Endothelial cell of umbilical vein (primary cell): ENCODE measurements around the gene CCDC9B. TPM values are rescaled to one million over a fixed set of nuclear protein-coding genes. Genes with fewer than 3 reads are reported as not detected.

ENCODE experiments used
- BruUV-seq: library from RNA; stranded (reverse); fragments of 400-500 nt; replicated peaks from 2 replicates; lab custom pipeline; 2021; lab: Mats Ljungman, UMichigan
- CTCF ChIA-PET: fragments of 300-600, 350-600 bp; sonication (Branson Sonifier 250); formaldehyde crosslinking; loops from one replicate; lab custom pipeline; 2021; ENCODE audit warnings: antibody characterized with exemption, inconsistent platforms; lab: Charles Lee
- POLR2A ChIA-PET: fragments of 300-600, 350-600 bp; sonication (Branson Sonifier 250); formaldehyde crosslinking; loops from one replicate; lab custom pipeline; 2021; ENCODE audit warnings: antibody characterized with exemption, inconsistent platforms; lab: Charles Lee
- DNase-seq: peaks from one replicate; pipeline ENCODE4 v3.0.0-alpha.2; 2011; ENCODE audit warnings: low read depth, low spot score
- FAIRE-seq: peaks from 2 replicates; lab custom pipeline; 2011; peaks lifted over from hg19 to GRCh38; lab: Jason Lieb, UNC
- H2AFZ ChIP-seq: 2 replicates; pipeline ENCODE4 v1.6.0; 2012; ENCODE audit warnings: low read depth, low read length, control low read depth, inconsistent platforms
- H3K27ac ChIP-seq: 2 replicates; pipeline ENCODE4 v1.5.1; 2011; ENCODE audit warnings: low read depth, mild to moderate bottlenecking, control low read depth, low read length, moderate library complexity; ENCODE audit not compliant: insufficient read depth
- H3K27me3 ChIP-seq, 2 experiments: 2 replicates each; pipeline versions ENCODE4 v1.6.0 to v1.6.1; 2011; ENCODE audit warnings: low read length in 2 of 2, mixed read lengths in 1 of 2; ENCODE audit not compliant: control insufficient read depth in 2 of 2, insufficient read depth in 2 of 2
- H3K36me3 ChIP-seq, 2 experiments: 2 replicates in 1 of 2; 3 replicates in 1 of 2; pipeline ENCODE4 v1.5.1; 2011; ENCODE audit warnings: low read length in 2 of 2, mild to moderate bottlenecking in 1 of 2, moderate library complexity in 1 of 2; ENCODE audit not compliant: control insufficient read depth in 2 of 2, insufficient read depth in 2 of 2; ENCODE audit errors: extremely low read depth in 1 of 2
- H3K4me1 ChIP-seq: 3 replicates; pipeline ENCODE4 v1.5.1; 2011; ENCODE audit warnings: mild to moderate bottlenecking, low read length; ENCODE audit not compliant: control insufficient read depth, insufficient read depth; ENCODE audit errors: extremely low read depth
- H3K4me2 ChIP-seq: 2 replicates; pipeline ENCODE4 v1.6.1; 2011; ENCODE audit warnings: low read length, control low read depth, mixed read lengths; ENCODE audit not compliant: insufficient read depth
- H3K4me3 ChIP-seq, 3 experiments: fragments of 200-600 bp in 1 of 3; sonication (generic), shearing (Covaris generic) in 1 of 3; replicated peaks in 1 of 3; 2 replicates each; pipeline ENCODE4 v1.5.1; 2011 to 2016; ENCODE audit warnings: control low read depth in 3 of 3, low read length in 3 of 3, mild to moderate bottlenecking in 2 of 3, inconsistent platforms in 1 of 3, low read depth in 1 of 3, moderate library complexity in 1 of 3; ENCODE audit not compliant: insufficient read depth in 1 of 3
- H3K79me2 ChIP-seq: 2 replicates; pipeline ENCODE4 v1.6.0; 2012; ENCODE audit warnings: low read length, inconsistent platforms; ENCODE audit not compliant: control insufficient read depth, insufficient read depth
- H3K9ac ChIP-seq: replicated peaks from 2 replicates; pipeline ENCODE3; 2011; ENCODE audit warnings: low read length, control low read depth; ENCODE audit not compliant: insufficient read depth; ENCODE audit errors: extremely low read depth
- H3K9me1 ChIP-seq: replicated peaks from 3 replicates; pipeline ENCODE4 v1.6.0; 2011; ENCODE audit warnings: mild to moderate bottlenecking, low read length; ENCODE audit not compliant: control insufficient read depth, insufficient read depth; ENCODE audit errors: extremely low read depth
- H3K9me3 ChIP-seq: replicated peaks from 2 replicates; pipeline ENCODE4 v1.5.1; 2012; ENCODE audit warnings: low read length, inconsistent platforms; ENCODE audit not compliant: control insufficient read depth, insufficient read depth
- H4K20me1 ChIP-seq: replicated peaks from 2 replicates; pipeline ENCODE3; 2011; ENCODE audit warnings: mild to moderate bottlenecking, low read length; ENCODE audit not compliant: control insufficient read depth, insufficient read depth; ENCODE audit errors: extremely low read depth
- EZH2 ChIP-seq: IDR thresholded peaks from 2 replicates; pipeline ENCODE4 v1.6.1; 2012; ENCODE audit warnings: borderline replicate concordance, low read depth, mild to moderate bottlenecking, moderate library complexity, low read length, inconsistent platforms; ENCODE audit not compliant: severe bottlenecking
- FOS ChIP-seq: IDR thresholded peaks from 2 replicates; pipeline ENCODE4 v1.6.1; 2011; ENCODE audit warnings: mild to moderate bottlenecking, low read length, moderate library complexity, borderline replicate concordance; ENCODE audit not compliant: insufficient read depth
- GATA2 ChIP-seq: IDR thresholded peaks from 2 replicates; pipeline ENCODE4 v1.7.0; 2011; ENCODE audit warnings: low read depth, mild to moderate bottlenecking, moderate library complexity, mixed read lengths, low read length; ENCODE audit not compliant: insufficient read length, insufficient read depth
- JUN ChIP-seq: IDR thresholded peaks from 2 replicates; pipeline ENCODE4 v1.6.1; 2011; ENCODE audit warnings: borderline replicate concordance, low read depth; ENCODE audit not compliant: insufficient read length, insufficient read depth
- MYC ChIP-seq: IDR thresholded peaks from one replicate; pipeline ENCODE4 v1.6.1; 2011; ENCODE audit warnings: mild to moderate bottlenecking, low read depth, low read length
- POLR2A ChIP-seq: IDR thresholded peaks from 2 replicates; pipeline ENCODE4 v1.6.1; 2012; ENCODE audit warnings: low read depth, mild to moderate bottlenecking, control low read depth, low read length
- POLR2AphosphoS5 ChIP-seq: IDR thresholded peaks from 2 replicates; pipeline ENCODE4 v1.6.1; 2012; ENCODE audit warnings: low read depth, mild to moderate bottlenecking, control low read depth, low read length, moderate library complexity; ENCODE audit not compliant: insufficient read depth
- dilution Hi-C: fragments of 300-500 bp; cut with MboI; formaldehyde crosslinking; loops from one replicate; pipeline ENCODE4 v1.15.0; 2019; ENCODE audit warnings: low sequenced_read_pairs; ENCODE audit not compliant: extremely low pct_ligation_motif_present
- intact Hi-C: fragments of 100-400 bp; cut with micrococcal nuclease; formaldehyde crosslinking; loops from one replicate; pipeline ENCODE4 v1.10.0; 2022
- polyA plus RNA-seq, 4 experiments: library from polyadenylated mRNA; depleted of rRNA in 3 of 4; stranded (reverse) in 3 of 4; unstranded in 1 of 4; fragments of >200 nt; gene quantifications; 2 replicates each; pipeline versions ENCODE4 v1.2.1 to v1.2.3, GENCODE V29; 2011 to 2012; ENCODE audit warnings: missing spikeins in 1 of 4
- total RNA-seq: library from RNA; stranded (reverse); gene quantifications from 2 replicates; pipeline ENCODE4 v1.2.3, GENCODE V29; 2021
- TF ChIP-seq, protein P1 (sequence below): IDR thresholded peaks from 2 replicates; pipeline ENCODE4 v1.6.1; 2011; ENCODE audit not compliant: insufficient read depth, insufficient read length
- TF ChIP-seq, protein P2 (sequence below), 2 donors: IDR thresholded peaks; 1 replicate in 1 of 2; 2 replicates in 1 of 2; pipeline ENCODE4 v1.5.1; 2011; ENCODE audit warnings: low read length in 2 of 2, mild to moderate bottlenecking in 2 of 2, moderate library complexity in 2 of 2, control low read depth in 1 of 2, inconsistent platforms in 1 of 2, low read depth in 1 of 2; ENCODE audit not compliant: insufficient read depth in 1 of 2; ENCODE audit errors: extremely low read depth in 1 of 2

The CCDC9B gene
- total and polyA plus RNA-seq, 2 donors (not counting 3 experiments of a cell fraction or from before 2014, with no cell fraction given): 7.6 to 46.0 TPM

DNA sequence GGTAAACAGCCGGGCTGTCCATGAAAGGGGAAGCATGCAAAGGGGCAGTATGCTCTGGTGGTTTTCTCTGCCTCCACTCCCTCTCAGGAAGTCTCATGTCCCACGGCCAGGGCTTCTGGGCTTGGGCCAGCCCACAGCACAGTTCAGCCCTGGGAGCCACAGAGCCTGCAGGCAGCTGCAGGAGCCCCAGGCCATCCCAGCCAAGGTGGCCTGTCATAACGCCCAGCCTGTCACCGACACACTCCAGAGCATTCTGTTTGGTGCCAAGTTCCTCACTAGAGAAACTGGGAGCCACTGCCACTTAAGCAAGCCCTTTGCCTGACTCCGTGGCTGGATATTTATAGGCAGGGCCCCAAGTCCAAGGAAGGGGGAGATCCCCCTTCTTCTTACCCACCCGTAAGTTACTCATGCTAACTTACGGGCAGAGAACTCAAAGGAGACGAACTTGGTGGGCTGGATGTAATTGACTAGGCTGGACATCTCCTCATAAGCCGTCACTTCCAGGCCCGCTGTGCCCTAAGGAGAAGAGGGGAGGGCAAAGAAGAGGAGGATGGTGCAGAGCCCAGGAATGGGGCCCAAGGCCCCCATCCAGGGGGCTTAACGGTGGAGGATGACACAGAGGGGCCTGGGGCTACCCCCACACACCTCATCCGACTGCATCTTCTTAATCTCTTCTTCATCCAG is 44.7 kb downstream of the CCDC9B start:
- Histone ChIP-seq H3K36me3 (no peaks in the 10 kb centered on the region), H3K4me2 (no peak overlapping the region), H3K79me2 (no peaks in the 10 kb centered on the region), H3K9me3 (no peaks in the 10 kb centered on the region), H3K27ac (no peak overlapping the region), H3K4me1 (no peaks in the 10 kb centered on the region), H2AFZ (no peak overlapping the region), H3K27me3 (peaks cover 5 to 27% of the 10 kb centered on the region in 2 experiments), H3K4me3 (no peak overlapping the region), H3K9me1 (no peaks in the 10 kb centered on the region), H4K20me1 (no peaks in the 10 kb centered on the region), H3K9ac (no peak overlapping the region)
- BruUV-seq: no TSS peak
- dilution Hi-C loops: no loop called here
- TF ChIP-seq FOS: no peak
- TF ChIP-seq MYC: no peak
- TF ChIP-seq EZH2: no peak
- no peak for TF ChIP-seq JUN
- TF ChIP-seq POLR2AphosphoS5: no peak
- TF ChIP-seq, protein P1, sequence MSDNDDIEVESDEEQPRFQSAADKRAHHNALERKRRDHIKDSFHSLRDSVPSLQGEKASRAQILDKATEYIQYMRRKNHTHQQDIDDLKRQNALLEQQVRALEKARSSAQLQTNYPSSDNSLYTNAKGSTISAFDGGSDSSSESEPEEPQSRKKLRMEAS: no peak
- no peak for TF ChIP-seq GATA2
- no peak for TF ChIP-seq POLR2A
- TF ChIP-seq, protein P2, sequence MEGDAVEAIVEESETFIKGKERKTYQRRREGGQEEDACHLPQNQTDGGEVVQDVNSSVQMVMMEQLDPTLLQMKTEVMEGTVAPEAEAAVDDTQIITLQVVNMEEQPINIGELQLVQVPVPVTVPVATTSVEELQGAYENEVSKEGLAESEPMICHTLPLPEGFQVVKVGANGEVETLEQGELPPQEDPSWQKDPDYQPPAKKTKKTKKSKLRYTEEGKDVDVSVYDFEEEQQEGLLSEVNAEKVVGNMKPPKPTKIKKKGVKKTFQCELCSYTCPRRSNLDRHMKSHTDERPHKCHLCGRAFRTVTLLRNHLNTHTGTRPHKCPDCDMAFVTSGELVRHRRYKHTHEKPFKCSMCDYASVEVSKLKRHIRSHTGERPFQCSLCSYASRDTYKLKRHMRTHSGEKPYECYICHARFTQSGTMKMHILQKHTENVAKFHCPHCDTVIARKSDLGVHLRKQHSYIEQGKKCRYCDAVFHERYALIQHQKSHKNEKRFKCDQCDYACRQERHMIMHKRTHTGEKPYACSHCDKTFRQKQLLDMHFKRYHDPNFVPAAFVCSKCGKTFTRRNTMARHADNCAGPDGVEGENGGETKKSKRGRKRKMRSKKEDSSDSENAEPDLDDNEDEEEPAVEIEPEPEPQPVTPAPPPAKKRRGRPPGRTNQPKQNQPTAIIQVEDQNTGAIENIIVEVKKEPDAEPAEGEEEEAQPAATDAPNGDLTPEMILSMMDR (IDR thresholded peaks at IDR 0.05; ENCODE audit: extremely low read depth in 1 of 2, insufficient read depth in 1 of 2, low read depth in 1 of 2, low read length in 2 of 2): no peak
- ChIA-PET CTCF (interaction anchor here (0.6 to 1.5 kb wide), 2 partner anchors 17 to 21 kb away, joined by 3 to 5 read pairs; no protein-coding TSS in a partner anchor), POLR2A (no interaction called here)
- intact Hi-C loops: no loop called here
- FAIRE-seq (no peak), DNase-seq (no peak)
